CD4-positive, alpha-beta T cell (primary cell): ENCODE measurements around the gene LBH. TPM values are rescaled to one million over a fixed set of nuclear protein-coding genes. Genes with fewer than 3 reads are reported as not detected.

Experiments
- ATAC-seq: fragments of 200-7000 bp; cut with Tn5 transposase; one replicate; pipeline ENCODE4 v1.10.0; 2022; ENCODE audit warnings: mild to moderate bottlenecking; ENCODE audit not compliant: poor library complexity
- CTCF ChIA-PET: fragments of 350-600 bp; sonication (Branson Sonifier 250); formaldehyde crosslinking; loops from one replicate; lab custom pipeline; 2021; ENCODE audit warnings: antibody characterized with exemption, inconsistent platforms; lab: Charles Lee
- POLR2A ChIA-PET: fragments of 350-600 bp; sonication (Branson Sonifier 250); formaldehyde crosslinking; loops from one replicate; lab custom pipeline; 2021; ENCODE audit warnings: antibody characterized with exemption, inconsistent platforms; lab: Charles Lee
- DNase-seq, 14 experiments: peaks; one replicate each; pipeline ENCODE4 v3.0.0-alpha.2; 2013 to 2020; ENCODE audit warnings: mixed read lengths in 2 of 14
- H3K27ac ChIP-seq, 2 donors: one replicate each; pipeline versions ENCODE4 v1.5.1 to v1.7.0; 2013; ENCODE audit warnings: low read length in 2 of 2, low read depth in 1 of 2, mild to moderate bottlenecking in 1 of 2
- H3K27me3 ChIP-seq, 2 experiments: 1 replicate in 1 of 2; 2 replicates in 1 of 2; pipeline versions ENCODE4 v1.6.1 to v1.7.0; 2013; ENCODE audit warnings: low read length in 2 of 2, control low read depth in 1 of 2, mild to moderate bottlenecking in 1 of 2, moderate library complexity in 1 of 2; ENCODE audit not compliant: insufficient read depth in 2 of 2, control insufficient read depth in 1 of 2
- H3K36me3 ChIP-seq: one replicate; pipeline ENCODE4 v1.6.1; 2013; ENCODE audit warnings: low read length, control low read depth; ENCODE audit not compliant: insufficient read depth
- H3K4me1 ChIP-seq: one replicate; pipeline ENCODE4 v1.6.1; 2013; ENCODE audit warnings: low read length, control low read depth; ENCODE audit not compliant: insufficient read depth
- H3K4me3 ChIP-seq: one replicate; pipeline ENCODE4 v1.5.1; 2013; ENCODE audit warnings: mild to moderate bottlenecking, low read length, moderate library complexity
- H3K9me3 ChIP-seq, 2 experiments: 1 replicate in 1 of 2; 2 replicates in 1 of 2; pipeline versions ENCODE4 v1.6.1 to v1.7.0; 2013; ENCODE audit warnings: low read length in 2 of 2, mild to moderate bottlenecking in 2 of 2, control low read depth in 1 of 2, moderate library complexity in 1 of 2; ENCODE audit not compliant: control insufficient read depth in 1 of 2, insufficient read depth in 1 of 2
- H3K27ac Mint-ChIP-seq: one replicate; pipeline ENCODE4 v1.8.0; 2020; ENCODE audit warnings: mixed read lengths
- H3K27me3 Mint-ChIP-seq: one replicate; pipeline ENCODE4 v1.8.0; 2021; ENCODE audit warnings: mixed read lengths
- H3K36me3 Mint-ChIP-seq: one replicate; pipeline ENCODE4 v1.8.0; 2021; ENCODE audit warnings: low read depth, mixed read lengths
- H3K4me1 Mint-ChIP-seq: one replicate; pipeline ENCODE4 v1.8.0; 2021; ENCODE audit warnings: low read depth, mixed read lengths
- H3K4me3 Mint-ChIP-seq: one replicate; pipeline ENCODE4 v1.8.0; 2020; ENCODE audit warnings: mild to moderate bottlenecking, mixed read lengths
- H3K9me3 Mint-ChIP-seq: one replicate; pipeline ENCODE4 v1.8.0; 2020; ENCODE audit warnings: mixed read lengths
- CTCF ChIP-seq: fragments of 200-600 bp; IDR thresholded peaks from one replicate; pipeline ENCODE4 v1.8.0; 2022; ENCODE audit warnings: antibody characterized with exemption, mild to moderate bottlenecking
- intact Hi-C, 2 experiments: fragments of 100-400 bp; cut with DNase I in 1 of 2; cut with micrococcal nuclease in 1 of 2; formaldehyde crosslinking; loops; one replicate each; pipeline versions ENCODE4 v1.15.1 to v1.9.0; 2023 to 2025; cut with DNase I, micrococcal nuclease
- total RNA-seq, 174 experiments: library from RNA in 2 of 174; stranded (reverse) in 2 of 174; gene quantifications; one replicate each; pipeline ENCODE4 v1.2.3 and lab custom pipeline; 2021 to 2026

Gene LBH
- total RNA-seq, 2 experiments from 2014 or later = 131 to 135 TPM

- ChIA-PET CTCF (no interaction called here), POLR2A (interaction anchor here (1.3 to 17.7 kb wide), 6 partner anchors 11 to 83 kb away, joined by 3 to 373 read pairs (median 21); partner anchors contain the start of gene LBH)
- Histone ChIP-seq H3K27ac (peak overlapping the region; percentile 70 to 79), H3K27me3 (no peaks in the 10 kb centered on the region), H3K9me3 (no peaks in the 10 kb centered on the region), H3K4me3 (no peak overlapping the region), H3K36me3 (peaks cover 76% of the 10 kb centered on the region), H3K4me1 (peaks cover 98% of the 10 kb centered on the region)
- no peak for TF ChIP-seq CTCF
- H3K27me3 Mint-ChIP-seq = no peaks in the 10 kb centered on the region
- H3K4me1 Mint-ChIP-seq = peaks cover 94% of the 10 kb centered on the region
- no peak for ATAC-seq
- no peak for DNase-seq
- H3K27ac Mint-ChIP-seq = peak overlapping the region; percentile 99
- peaks cover 93% of the 10 kb centered on the region for H3K36me3 Mint-ChIP-seq
- H3K4me3 Mint-ChIP-seq = peak overlapping the region; percentile 34
- H3K9me3 Mint-ChIP-seq = no peaks in the 10 kb centered on the region
- intact Hi-C loops = loop anchor here in 1 of 2 experiments (2.0 to 5.0 kb wide), 2 partner anchors 18 to 83 kb away; no protein-coding TSS in a partner anchor
Observed at GRCh38 chr2:30254685-30255001, 23.3 kb downstream of the LBH start.

GRCh38 chr2:30255026-30255425 is 23.7 kb downstream of the LBH start:
- no peak for DNase-seq
- Mint-ChIP-seq H3K27ac (peak overlapping the region; percentile 99), H3K27me3 (no peaks in the 10 kb centered on the region), H3K36me3 (peaks cover 93% of the 10 kb centered on the region), H3K9me3 (no peaks in the 10 kb centered on the region), H3K4me1 (peaks cover 94% of the 10 kb centered on the region), H3K4me3 (peak overlapping the region; percentile 66)
- Histone ChIP-seq H3K27me3 (no peaks in the 10 kb centered on the region), H3K9me3 (no peaks in the 10 kb centered on the region), H3K27ac (peak overlapping the region; percentile 70 to 79), H3K36me3 (peaks cover 76% of the 10 kb centered on the region), H3K4me1 (peaks cover 98% of the 10 kb centered on the region), H3K4me3 (no peak overlapping the region)
- intact Hi-C loops = loop anchor here in 1 of 2 experiments (2.0 to 5.0 kb wide), 2 partner anchors 18 to 82 kb away; no protein-coding TSS in a partner anchor
- ChIA-PET CTCF (no interaction called here), POLR2A (interaction anchor here (1.3 to 17.7 kb wide), 6 partner anchors 11 to 82 kb away, joined by 3 to 373 read pairs (median 21); partner anchors contain the start of gene LBH)
- ATAC-seq = no peak
- no peak for TF ChIP-seq CTCF

- POLR2A ChIA-PET = interaction anchor here (0.6 to 17.7 kb wide), 8 partner anchors 11 to 960 kb away, joined by 3 to 373 read pairs (median 6); partner anchors contain the start of gene LBH
Observed at GRCh38 chr2:30255466-30256408, 24.4 kb downstream of the LBH start.

More at GRCh38 chr2:30255466-30256408, 24.4 kb downstream of the LBH start:
- peak overlapping the region; percentile 66 for H3K4me3 Mint-ChIP-seq
- Histone ChIP-seq H3K27me3 (no peaks in the 10 kb centered on the region), H3K4me3 (no peak overlapping the region), H3K27ac (peak overlapping the region; percentile 70 to 79), H3K9me3 (no peaks in the 10 kb centered on the region), H3K4me1 (peaks cover 98% of the 10 kb centered on the region), H3K36me3 (peaks cover 72% of the 10 kb centered on the region)
- no peaks in the 10 kb centered on the region for H3K27me3 Mint-ChIP-seq
- no peak for TF ChIP-seq CTCF
- H3K4me1 Mint-ChIP-seq = peaks cover 94% of the 10 kb centered on the region
- H3K9me3 Mint-ChIP-seq = no peaks in the 10 kb centered on the region
- DNase-seq = no peak
- peaks cover 93% of the 10 kb centered on the region for H3K36me3 Mint-ChIP-seq
- intact Hi-C loops = loop anchor here in 1 of 2 experiments (2.0 to 5.0 kb wide), 2 partner anchors 19 to 82 kb away; no protein-coding TSS in a partner anchor
- ATAC-seq = no peak
- CTCF ChIA-PET = interaction anchor here (0.8 to 2.3 kb wide), 2 partner anchors 17 to 228 kb away, joined by 3 to 12 read pairs; no protein-coding TSS in a partner anchor
- peak overlapping the region; percentile 99 for H3K27ac Mint-ChIP-seq
